HG02623 (cell line): Measurements from ENCODE around the gene CCDC93.

Source experiments
- ATAC-seq: cut with Tn5 transposase; IDR thresholded peaks from one replicate; pipeline ENCODE4 v1.9.1; 2021; ENCODE audit warnings: moderate library complexity; ENCODE audit not compliant: unreplicated experiment

CCDC93 gene

DNA sequence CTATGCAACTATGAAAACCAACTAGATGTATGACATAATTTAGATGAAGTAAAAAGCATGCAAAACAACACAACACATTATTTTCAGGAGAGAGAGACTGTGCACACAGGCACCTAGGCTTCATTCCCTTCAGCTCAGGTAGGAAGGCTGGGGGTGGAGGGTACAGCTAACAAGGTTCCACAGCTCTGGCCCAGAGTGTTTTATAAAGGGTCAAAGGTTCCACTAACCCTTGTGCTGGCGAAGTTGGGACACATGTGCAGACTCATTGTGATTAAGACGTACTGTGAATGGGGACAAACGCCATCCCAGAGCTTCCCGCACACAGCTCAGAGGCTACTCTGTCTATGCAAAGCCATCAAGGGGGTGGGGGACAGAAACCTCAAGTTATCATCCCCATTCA, 19.1 kb downstream of the CCDC93 start:
- ATAC-seq: no peak

DNA sequence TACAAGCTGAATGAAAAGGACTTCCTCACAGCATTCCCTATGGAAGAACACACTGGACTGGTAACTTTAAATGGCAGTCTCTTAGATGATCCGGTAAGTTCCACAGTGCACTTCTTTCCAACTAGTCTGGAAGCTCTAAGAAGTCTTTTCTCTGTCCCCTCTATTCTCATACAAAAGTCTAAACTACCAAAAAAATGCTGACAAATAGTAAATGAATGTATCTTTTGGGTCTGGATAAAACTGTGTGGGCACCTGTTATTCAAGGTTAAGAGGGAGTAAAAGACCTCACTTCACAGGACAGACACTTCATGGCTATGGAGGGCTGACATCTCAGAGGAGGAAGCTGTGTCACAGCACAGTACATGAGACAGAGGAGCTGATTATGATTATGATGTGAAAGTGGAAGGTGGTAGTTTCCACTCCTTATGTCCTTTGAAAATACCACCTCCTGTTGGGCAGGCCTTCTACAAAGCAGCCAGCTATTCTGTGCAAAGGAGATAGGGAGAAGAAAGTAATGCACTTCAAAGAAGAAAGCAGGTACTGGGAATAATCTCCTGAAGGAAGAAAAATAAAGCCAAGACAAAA, 23.9 kb downstream of the CCDC93 start:
- ATAC-seq: no peak

DNA sequence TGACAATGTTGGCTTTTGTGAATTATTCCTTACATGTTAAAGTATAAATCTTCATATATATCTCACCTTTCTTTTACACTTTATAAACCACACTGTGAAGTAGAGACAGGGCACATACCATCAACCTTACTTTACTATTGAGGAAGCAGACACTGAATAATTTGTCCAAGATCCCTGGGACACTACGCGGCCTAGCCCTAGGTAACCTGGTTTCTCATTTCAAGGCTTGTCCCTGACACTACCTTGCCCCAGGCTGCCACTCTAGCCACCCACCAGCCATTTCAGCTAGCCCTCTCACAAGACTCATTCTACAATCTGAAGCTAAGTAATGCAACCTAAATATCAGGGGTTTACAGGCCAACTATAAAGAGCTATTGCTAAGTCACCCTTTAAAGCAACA, 26.7 kb downstream of the CCDC93 start:
- no peak for ATAC-seq

DNA sequence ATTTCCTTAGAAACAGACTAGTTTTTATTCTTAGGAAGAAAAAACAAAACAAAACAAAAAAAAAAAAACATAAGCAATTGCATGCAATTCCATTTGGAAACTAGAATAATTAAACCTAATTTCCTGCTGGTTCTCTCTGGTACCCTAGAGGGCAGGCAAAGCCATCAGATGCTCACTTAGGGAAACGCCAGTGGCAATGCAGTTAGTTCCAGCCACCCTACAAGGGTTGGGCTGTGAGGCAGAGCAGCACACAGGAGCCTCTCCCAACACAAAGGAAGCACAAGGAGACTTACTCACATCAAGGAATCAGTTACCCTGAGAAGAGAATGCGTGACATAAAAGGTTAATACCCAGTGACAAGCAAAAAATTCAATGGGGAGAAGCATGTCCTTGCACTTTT, 28.8 kb downstream of the CCDC93 start:
- no peak for ATAC-seq

DNA sequence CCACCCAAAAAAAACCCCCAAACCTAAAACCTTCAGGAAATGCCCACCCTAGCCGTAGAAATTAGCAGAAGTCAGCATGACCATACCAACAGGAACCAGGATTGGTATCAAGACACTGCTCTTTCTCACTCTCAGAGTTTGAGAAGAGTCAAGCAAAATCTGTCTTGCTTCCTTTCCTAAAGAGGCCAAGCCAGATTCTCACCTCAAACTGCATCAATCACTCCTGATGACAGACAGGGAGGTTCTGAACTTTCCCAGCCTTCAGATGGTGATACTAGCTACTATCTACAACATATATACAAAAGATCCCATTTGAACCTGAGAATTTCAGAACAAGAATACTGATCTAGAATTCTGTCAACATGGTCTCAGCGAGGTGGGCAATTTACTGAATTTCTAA, 29.7 kb downstream of the CCDC93 start:
- no peak for ATAC-seq

DNA sequence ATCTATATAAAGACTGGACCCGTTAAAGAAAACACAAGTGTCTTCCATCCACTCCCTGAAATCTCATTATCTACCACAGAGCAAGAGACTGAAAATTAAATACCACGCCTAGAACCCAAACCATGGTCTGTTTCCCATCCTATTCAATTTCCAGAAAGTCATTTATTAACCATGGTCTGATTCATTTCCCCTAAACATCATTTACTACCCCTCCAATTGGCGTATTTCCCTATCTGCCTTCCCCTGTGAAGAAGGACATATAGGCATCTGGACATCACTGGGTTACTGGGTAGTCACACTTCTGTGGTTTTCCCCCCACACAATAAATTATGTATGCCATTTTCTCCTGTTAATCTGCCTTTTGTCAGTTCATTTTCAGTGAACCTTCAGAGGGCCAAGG, 30.8 kb downstream of the CCDC93 start:
- no peak for ATAC-seq

DNA sequence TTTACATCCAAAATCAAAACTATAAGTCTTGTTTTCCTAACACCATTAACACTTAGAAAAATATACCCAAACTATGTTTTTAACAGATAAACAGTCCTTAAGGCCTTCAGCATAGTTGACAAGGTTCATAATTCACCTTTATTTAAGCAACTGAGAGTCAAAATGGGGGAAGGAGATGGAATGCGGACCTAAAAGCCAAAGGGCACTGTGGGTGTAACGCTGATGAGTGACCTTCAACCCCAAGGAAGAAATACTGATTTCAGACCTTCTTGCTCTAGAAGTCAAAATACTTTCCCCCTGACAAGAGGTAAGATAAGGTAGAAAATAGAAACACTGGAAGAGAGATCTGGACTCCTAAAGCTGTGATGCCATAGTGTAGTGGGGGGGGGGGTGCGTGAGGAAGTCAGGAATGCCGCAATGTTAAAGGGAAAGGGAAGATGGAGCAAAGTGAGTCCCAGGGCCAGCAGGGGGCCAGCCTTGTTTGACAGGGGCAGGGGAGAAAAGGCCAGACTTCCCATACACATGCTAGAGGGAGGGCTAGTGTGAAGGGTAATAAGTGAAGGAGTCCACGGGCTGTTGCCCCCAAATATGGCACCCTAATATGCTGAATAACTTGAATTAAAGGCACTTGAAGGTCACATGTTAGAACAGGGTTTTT, 31.4 kb downstream of the CCDC93 start:
- ATAC-seq: no peak

DNA sequence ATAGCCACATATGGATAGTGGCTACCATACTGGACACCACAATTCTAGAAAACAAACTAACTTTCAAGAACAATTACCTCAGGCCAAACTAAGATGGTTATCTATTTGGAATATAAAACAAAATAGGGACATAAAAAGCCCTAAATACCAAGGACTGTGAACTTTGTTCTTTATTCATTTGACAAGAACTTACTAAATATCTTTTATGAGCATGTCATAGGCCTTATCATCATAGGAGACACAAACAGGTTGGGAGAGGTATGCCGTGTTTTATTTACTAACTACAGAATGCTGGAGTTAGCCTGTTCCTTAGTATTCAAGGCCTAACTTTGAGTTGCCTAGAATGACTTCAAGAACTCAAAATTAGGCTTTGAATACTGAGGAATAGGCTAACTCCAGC, 32.1 kb downstream of the CCDC93 start:
- no peak for ATAC-seq

DNA sequence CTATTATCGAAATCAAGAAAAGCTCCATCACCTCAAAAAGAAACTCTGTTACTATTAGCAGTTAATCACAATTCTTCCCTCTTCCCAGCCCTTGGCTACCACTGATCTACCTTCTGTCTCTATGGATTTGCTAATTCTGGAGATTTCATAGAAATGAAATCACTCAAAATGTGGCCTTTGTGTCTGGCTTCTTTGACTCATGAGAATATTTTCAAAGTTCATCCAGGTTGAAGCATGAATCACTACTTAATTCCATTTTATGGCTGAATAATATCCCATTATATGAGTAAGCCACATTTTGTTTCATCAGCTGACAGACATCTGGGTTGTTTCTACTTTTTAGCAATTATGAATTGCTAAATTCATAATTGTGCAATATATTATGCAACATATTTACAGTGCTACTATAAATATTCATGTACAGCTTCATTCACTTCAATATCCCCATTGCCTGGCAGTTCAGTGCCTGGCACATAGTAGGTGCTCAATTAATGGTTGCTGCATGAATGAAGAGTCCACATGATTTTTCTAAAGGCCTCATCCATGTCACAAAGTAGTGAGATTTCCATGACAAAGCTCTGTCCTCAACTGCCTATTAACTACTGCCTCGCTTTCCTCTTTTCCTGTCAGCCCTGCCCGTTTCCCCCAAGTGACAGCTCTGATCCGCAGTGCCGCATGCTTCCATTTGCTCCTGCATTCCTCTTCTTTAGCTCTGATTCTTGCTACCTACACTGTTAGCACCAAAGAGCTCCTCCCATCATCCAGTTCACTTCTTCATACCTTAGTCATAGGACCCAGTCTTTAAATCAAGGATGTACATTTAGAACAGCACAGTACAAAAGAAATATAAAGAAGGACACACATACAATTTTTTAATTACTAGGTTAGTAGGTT, 32.8 kb downstream of the CCDC93 start:
- ATAC-seq: no peak

DNA sequence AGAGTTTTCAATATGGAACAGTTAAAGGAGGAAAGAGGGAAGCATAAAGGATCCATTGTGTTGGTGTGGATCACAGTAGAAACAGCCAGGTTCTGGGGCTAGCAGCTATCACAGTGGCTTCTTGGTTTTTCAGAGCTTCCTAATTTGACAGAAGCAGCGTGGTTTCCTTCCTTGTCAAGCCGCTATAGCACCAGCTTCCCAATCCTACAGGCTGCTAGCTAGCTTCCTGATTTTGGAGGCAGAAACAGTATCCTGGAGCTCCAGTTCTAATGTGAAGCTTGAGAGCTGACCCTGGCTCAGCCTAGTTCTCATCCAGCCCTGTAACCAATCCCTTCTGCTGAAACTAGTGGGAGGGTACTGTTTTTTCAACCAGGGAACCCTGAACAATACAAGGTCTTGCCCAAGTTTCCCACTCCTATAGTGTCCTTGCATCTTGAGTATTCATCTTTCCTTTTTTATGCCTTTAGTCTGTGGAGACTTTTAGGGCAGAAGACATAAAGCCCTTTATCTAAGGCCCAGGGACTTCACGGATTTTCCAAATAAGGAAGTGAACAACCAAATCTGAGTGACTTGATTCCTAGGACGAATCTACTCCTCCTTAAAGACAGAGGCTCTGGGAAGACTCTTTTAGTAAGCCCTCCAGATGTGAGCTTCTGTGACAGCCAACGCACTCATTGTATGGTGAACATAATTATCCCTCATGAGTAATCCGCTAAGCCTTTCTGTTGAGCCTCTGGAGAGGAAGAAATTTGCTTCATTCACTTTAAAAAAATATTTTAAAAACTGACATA, 33.8 kb downstream of the CCDC93 start:
- ATAC-seq: no peak

DNA sequence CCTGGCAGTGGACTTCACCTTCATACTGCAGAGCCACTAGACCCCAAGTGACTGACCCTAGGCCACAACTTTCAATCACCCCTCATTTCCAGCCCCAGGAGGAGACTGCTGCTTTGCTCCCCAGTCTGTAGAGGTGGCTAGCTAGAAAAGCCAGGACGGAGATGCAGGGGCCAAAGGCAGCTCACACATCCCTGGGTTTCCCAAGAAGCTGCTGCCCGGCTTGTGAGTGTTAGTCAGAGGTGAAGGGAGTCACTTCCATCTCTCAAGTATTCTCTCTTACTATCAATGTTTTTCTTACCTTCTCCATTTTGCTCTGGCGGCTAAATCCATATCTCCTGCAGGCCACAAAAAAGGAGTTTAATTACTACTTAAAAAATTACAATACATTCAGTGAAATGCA, 36.2 kb downstream of the CCDC93 start:
- ATAC-seq: no peak

DNA sequence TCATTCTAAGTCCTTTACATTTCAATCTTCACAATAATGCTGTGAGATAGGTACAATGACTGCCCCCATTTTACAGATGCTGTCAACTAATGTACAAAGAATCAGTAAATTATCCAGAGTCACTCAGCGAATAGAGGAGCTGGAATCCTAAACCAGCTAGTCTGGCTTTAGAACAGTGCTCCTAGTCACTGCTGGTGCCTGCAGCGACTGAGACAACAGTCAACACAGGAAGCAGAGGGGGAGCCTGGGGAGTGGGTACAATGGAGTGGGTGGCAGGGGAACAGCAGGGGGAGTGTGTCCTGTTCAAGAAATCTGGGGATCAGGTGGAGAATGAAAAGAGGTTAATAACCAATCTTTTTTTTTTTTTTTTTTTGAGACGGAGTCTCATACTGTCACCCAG, 37.3 kb downstream of the CCDC93 start:
- no peak for ATAC-seq

DNA sequence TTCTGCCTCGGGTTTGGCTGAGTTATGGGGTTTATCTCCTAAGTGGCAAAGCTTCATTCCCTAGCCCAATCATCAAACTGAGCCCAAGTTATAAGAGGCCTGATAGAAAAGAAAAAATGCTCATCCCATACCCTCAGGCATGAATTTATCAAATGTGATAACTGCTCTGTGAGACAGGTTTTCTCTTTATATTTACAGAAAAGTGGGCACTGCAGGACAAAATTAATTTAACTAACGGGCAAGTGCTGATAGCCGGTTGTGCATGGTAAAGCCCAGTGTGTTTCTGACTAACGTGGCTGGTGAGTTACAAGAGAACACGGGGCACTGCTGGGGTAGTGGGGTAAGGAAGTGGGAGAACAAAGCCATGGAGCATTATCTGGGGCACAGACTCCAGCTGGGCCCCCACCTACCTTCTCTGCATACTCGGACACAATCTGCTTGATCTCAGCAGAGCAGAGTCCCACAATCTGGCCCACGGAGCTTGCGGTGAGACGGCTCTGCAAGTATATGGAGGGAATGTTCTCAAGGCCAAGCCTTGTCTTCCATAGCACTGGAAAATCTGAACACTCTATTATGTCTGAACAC, 40.3 kb downstream of the CCDC93 start:
- ATAC-seq: no peak

DNA sequence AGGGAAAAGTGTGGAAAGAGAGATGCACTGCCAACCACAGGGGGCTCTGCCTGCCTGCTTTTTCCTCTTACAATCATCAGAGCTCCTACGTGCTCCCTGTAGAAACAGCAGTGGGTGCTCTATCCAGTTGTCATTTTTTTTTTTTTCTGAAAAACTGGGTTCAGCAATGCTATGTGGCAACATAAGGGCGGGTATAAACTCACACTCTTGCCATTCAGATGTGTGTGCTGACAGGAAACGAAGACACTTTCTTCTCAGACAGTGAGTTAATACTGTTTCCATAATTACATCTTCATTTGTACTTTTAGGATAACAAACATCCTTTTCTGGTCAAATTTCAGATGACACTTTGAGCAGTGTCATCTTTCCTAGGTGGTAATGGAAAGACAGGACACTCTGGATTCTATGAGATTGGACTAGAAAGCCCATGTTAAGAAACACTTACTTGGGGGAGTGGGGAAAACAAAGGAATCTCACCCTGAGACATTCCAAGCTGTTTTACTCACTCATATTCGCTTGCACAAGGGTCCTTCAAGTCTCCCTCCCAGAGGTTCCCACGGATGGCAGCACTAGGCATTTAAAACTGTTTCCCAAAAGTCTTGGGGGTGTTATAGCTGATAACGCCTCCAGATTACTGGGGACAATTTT, 41.3 kb downstream of the CCDC93 start:
- no peak for ATAC-seq

DNA sequence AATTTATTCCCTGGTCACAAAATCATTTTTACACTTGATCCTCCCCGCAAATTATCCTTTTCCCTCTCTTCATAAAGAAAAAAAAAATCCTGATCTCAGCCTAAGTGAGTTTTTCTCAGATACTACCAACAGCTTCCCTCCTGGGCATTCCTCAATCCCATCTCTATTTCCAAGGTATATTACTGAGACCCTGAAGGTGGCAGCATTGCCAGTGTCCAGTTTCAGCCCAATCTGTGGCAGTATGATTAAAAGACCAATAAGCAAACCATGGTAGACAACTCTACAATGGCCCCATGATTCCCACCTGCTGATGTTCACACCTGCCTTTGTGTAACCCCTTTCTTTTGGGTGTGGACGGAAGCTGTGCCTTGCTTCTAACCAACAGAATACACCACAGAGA, 45.1 kb downstream of the CCDC93 start:
- ATAC-seq: no peak

DNA sequence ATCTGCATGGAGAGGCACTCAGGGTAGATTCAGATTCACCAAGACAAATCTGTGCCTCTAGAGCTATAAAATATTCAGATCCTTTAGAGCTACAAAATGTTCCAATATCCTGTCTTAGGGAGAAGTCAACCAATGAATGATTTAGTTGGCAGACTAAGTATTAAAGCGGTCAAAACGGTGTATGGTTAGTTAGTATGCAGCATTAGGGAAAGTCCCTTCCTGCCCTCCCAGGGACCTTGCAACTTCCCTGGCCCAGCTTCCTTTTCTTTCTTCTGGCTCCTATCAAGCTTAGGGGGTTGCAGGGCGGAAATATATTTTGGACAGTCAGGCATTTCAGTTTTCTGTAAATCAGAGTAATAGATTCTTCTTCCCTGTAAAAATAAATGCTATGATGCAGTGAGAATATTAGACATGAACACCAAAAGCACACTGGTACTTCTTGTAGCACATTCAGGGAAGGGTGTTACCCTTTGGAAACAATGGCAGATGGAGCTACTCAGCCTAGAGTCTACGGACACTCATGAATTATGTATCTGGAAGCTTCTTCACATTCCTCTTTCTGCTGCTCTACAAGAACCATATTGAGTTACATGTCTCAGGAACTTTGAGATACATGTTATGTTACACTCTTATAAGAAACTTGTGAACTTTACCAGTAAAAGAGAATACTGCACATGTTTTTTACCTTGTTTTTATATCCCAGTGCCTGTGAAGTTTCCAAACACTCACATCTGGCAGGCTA, 45.7 kb downstream of the CCDC93 start:
- ATAC-seq: no peak

DNA sequence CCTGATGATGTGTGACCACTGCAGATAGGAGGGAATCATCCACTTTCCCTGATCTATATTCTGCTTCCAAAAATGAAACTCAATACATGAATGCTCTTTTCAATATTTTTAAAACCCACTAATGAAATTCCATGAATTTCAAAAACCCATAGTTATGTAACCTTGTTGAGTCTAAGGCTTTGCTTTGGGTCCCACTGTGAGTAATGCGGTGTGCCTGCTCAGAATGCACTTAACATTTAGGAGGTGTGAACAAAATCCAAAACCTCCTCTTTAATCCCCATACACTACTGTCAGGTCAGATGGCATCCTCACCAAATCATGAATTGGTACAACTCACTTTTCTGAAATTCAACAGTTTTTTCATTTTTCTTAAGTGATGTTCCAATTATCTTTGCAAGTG, 50.4 kb downstream of the CCDC93 start:
- ATAC-seq: no peak

DNA sequence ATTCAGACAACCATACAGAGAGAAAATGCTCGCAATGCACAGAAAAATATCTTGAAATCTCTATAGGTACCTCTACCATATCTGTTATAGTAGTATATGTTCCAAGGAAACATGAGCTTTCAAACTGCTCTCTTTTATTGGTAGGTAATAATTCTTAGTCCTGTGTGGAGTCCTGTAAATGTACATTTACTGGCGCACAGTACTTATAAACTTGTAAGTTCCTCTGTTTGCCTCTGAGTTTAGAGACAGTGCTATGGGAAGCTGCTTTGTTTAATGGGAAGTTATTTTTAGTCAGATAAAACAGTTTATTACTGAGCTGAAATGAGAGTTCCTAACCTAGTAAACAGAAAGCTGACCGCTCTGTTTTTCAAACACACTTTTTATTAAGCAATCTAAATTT, 52.7 kb downstream of the CCDC93 start:
- no peak for ATAC-seq

DNA sequence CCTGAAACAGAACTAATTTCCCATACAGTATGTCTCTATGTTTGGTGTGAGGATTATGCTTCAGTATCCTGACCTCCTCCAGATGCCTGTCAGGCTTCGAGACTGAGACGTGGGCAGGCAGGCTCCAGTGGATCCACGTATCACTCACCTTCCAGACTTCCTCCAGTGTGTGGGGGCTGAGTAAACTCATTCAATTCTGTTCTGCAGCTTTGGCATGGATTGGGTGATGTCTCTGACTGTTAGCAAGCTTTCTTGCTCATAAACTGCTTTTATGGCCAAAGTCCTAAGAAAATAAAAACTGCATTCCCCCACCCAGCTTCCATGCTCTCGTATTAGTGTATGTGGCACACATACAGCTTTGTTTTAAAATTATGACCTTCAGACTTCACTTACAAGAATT, 53.6 kb downstream of the CCDC93 start:
- ATAC-seq: no peak

DNA sequence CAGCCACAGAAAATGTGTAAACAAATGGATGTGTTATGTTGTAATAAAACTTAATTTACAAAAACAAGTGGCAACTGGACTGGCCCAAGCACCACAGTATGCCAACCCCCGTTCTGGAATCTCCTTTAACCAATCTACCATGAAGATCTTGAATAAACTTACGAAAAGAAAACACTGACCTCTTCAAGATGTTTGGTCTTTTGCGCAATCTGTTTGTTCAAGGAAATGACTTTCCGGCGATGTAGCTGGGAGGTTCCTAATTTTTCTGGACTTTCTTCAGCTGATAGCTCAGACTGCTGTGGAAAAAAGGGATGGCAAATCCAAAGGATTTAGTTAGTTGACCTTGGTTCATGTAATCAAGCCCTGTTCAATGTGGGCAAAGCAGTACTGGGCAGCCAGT, 55.7 kb downstream of the CCDC93 start:
- ATAC-seq: no peak
